ENCODE data around the gene NAV1.

DNA sequence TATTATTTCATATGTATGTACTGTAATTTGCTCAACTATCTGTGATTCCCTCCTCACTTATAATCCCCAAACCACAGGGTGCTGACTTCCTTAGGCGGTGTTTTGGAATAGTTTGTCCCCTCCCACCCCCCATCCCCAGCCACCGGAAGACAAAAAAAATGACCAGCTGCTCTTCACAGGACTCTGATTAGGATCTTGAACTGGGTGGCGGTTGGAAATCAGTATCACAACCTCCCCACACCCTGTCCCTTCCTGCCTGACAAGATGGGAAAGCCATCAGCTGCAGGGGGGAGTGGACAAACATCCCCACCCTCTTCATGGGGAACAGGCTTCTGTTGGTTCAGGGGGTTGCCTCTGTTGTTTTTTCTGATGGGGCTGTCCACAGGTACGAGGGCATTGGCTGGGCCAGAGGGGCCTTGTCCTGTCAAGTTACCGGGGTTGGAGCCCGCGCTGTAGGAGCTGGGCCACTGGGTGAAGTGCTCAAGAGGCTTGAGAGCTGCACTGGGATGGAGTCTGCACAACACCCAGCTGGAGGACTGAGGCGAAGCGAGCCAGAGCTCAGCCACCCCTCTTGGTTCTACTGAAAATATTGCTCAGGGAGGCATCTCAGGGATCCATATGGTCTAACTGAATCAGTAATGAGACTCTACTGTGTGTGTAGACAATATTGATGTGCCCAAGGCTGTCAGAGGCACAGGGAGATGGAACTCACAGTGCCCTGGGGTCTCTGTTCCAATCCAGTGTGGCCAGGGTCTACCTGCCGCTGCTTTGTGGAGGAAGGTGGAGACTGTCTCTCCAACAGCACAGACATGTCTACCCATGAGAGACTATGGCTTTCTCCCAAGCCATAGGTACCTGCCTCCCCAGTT, 28.2 kb downstream of the NAV1 start:
- TF ChIP-seq EZH2 (IDR thresholded peaks at IDR 0.05; ENCODE audit: low read length) (no peak), CTCF (optimal IDR thresholded peaks at IDR 0.05 in 1 of 3, IDR thresholded peaks at IDR 0.05 in 1 of 3, conservative IDR thresholded peaks at IDR 0.05 in 1 of 3; ENCODE audit: extremely low read depth in 1 of 3, insufficient read depth in 2 of 3, low read length in 3 of 3) (no peak)
